DMS 273 (cell line): Measurements from ENCODE around the gene APOL2.
"Not testable (repeated sequence)": the region's sequence is repeated elsewhere in the genome, so short reads cannot be mapped to it uniquely, and the experiment has no call there.

Experiments
- DNase-seq: peaks from one replicate; lab custom pipeline; 2025; ENCODE audit not compliant: unreplicated experiment; lab: John Stamatoyannopoulos, UW

APOL2 gene, protein sequence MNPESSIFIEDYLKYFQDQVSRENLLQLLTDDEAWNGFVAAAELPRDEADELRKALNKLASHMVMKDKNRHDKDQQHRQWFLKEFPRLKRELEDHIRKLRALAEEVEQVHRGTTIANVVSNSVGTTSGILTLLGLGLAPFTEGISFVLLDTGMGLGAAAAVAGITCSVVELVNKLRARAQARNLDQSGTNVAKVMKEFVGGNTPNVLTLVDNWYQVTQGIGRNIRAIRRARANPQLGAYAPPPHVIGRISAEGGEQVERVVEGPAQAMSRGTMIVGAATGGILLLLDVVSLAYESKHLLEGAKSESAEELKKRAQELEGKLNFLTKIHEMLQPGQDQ

DNA sequence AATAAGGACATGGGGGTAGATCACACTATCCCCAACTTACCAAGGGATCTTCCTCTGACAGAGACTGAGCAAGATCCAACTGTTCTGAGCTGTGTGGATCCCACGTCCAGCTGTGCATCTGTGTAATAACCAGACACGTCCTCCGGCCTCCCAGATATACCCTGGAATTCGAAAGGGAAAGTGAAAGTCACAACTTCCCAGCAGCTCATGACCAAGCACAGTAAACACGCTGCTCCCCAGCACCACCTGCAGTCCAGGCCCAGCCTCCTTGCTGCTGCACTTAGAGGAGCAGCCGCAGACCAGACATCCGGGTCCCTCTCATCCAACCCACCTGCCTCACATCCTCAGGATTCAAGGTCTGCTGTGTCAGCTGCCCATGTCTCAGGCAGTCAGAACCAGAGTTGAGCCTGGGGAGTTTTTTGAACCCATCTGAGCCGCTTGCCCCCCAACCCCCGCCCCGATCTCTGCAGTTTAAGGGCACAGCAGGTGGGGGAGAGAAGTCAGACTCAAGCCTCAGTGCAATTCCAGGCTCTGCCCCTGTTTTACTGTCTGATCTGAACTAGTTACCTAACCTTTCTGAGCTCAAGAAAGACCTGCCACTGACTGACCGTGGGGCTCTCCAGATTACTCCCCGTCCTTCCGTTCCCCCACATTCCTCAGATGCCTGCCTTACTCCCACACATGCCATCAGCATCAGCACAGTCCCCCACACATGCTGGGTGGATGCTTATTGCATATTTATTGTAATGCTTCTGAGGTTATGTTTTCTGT, at the start of gene APOL2:
TSS of gene APOL2 (minus strand) at position 127 of the 771 bp plus-strand sequence. CDS start 6,365 bp downstream, outside the sequence.
- peak; percentile 90 for DNase-seq

GRCh38 chr22:36288571-36289405, 49.5 kb upstream of the APOL2 start:
- no peak for DNase-seq

GRCh38 chr22:36287881-36288515, 48.7 kb upstream of the APOL2 start:
- DNase-seq, result no peak

GRCh38 chr22:36286096-36286957, 47.0 kb upstream of the APOL2 start:
- peak; percentile 87 for DNase-seq

- DNase-seq, result no peak
These were observed 46.2 kb upstream of the APOL2 start for GRCh38 chr22:36285545-36285944.

DNA sequence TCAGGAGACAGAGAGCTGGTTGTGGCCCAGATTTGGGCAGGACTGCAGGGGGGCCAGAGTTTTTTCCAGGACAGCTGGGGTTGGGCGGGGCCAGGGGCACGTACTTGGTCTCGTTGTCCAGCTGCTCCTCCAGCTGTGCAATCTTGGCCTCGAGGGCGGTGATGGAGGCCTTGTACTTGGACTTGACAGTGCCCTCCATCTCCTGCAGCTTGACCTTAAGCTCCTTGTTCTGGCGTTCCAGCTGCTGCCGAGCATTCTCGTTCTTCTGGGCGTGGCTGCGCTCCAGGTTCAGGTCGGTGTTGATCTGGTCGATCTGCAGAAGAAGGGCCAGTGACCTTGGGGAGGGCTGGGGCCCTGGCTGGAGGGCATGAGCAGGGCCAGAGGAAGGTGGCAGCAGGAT, 45.7 kb upstream of the APOL2 start:
- peak; percentile 23 for DNase-seq

DNA sequence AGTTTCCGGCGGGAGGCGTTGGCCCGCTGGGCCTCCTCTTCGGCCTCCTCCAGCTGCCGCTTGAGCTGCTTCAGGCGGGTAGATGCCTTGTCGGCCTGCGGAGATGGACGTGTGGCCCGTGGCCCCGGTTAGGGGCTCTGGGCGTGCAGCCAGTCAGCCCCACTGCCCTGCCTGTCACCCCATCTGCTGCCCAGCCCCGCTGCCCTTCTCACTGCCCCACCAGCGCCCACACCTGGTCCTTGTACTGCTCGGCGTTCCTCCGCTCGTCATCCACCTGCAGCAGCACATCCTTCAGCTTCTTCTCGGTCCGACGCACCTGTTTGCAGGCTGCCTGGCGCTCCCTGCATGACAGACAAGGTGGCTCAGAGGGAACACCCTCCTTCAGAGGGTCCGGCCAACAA, 44.8 kb upstream of the APOL2 start:
- no peak for DNase-seq

- no peak for DNase-seq
These were observed 43.1 kb upstream of the APOL2 start for GRCh38 chr22:36282328-36282831.

- DNase-seq, result no peak
These were observed 42.5 kb upstream of the APOL2 start for GRCh38 chr22:36281781-36282327.

DNA sequence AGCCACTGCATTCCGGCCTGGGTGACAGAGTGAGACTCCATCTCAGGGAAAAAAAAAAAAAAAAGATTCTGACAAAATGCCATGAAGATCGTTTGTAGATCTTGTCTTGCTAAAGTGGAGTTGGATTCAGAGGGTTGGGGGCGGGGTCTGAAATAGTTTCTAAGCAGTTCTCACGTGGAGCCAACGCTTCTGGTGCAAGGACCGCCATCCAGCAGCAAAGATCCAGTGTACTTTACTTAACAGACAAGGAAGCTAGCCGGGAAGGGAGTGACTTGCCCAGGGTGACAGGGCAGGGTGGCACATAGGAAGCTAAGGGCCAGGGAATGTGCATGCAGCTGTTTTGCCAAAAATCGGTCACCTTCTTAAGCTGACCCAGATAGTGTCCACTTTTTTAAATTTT, 41.1 kb upstream of the APOL2 start:
- no peak for DNase-seq

DNA sequence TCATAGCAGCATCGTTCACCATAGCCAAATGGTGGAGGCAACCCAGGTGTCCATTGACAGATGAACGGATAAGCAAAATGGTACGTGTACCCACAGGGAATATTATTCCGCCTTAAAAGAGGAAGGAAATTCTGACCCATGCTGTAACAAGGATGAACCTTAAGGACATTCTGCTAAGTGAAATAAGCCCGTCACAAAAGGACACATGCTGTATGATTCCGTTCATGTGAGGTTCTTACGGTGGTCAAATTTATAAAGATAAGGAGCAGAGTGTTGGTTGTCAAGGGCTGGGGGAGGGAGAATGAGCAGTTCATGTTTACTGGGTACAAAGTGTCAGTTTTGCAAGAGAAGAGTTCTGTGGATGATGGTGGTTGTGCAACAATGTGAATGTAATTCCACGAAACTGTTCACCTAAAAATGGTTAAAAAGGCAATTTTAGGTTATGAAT, 39.9 kb upstream of the APOL2 start:
- no peak for DNase-seq

- DNase-seq, result peak; percentile 67
These were observed 38.4 kb upstream of the APOL2 start for GRCh38 chr22:36277482-36278291.

DNA sequence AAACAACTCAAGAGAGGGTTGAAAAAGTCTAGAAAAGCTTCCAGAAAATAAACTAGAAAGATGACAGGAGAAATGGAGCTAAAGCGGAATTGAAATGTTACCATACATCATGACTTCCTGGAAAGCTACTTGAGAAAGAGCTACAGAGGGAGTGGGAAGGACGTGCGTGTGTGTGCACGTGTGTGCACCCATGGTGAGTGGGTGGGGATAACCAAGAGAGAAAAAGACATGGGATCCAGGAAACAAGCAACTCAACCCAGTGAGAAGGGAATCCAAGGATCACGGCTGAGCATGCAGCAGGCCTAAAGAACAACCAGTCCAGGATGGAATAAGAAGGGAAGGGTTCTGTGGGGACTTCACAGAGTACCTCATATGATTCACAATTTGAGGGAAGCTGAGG, 35.2 kb upstream of the APOL2 start:
- DNase-seq, result no peak

GRCh38 chr22:36271951-36272350, 32.6 kb upstream of the APOL2 start:
- DNase-seq, result not testable (repeated sequence)

DNA sequence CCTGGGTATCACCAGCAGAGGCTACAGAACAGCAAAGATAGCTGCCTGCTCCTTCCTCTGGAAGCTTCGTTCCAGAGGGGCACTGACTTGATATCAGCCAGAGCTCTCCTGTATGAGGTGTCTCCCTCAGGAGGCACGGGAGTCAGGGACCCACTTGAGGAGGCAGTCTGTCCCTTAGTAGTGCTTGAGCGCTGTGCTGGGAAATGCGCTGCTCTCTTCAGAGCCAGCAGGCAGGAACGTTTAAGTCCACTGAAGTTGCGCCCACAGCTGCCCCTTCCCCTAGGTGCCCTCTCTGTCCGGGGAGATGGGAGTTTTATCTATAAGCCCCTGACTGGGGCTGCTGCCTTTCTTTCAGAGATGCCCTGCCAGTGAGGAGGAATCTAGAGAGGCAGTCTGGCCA, 31.9 kb upstream of the APOL2 start:
- DNase-seq, result not testable (repeated sequence)

DNA sequence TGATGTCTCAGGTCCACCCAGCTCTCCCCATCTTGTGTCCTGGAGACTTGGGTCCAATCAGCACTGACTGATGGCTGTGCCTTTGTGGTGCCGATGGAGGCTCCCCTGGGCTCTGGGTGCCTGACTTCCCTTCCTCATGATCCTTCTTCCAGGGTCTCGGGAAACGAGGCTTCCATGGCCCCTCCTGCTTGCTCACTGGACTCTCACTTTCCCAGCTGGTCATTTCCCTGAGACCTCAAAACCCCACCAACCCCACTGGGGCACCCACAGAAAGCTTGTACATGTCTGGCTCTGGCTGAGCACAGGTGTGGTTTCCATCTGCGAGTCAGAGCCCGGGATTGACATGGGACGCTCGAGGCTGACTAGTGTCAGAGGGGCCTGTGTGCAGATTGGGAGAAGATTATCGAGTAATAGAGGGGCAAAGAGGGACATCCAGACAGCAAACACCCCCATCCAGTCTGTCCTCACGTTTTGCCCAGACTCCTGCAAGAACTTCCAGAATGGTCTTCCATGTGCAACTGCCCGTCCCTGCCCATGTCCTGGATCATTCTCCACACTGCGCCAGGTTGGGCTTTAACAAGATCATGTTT, 28.7 kb upstream of the APOL2 start:
- DNase-seq, result no peak

DNA sequence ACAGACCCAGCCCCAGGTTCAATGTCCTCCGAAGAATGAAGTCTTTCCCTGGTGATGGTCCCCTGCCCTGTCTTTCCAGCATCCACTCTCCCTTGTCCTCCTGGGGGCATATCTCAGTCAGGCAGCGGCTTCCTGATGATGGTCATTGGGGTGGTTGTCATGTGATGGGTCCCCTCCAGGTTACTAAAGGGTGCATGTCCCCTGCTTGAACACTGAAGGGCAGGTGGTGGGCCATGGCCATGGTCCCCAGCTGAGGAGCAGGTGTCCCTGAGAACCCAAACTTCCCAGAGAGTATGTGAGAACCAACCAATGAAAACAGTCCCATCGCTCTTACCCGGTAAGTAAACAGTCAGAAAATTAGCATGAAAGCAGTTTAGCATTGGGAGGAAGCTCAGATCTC, 27.7 kb upstream of the APOL2 start:
- no peak for DNase-seq
